ENCODE results near the gene EFCAB14.
"Not testable (repeated sequence)": the region's sequence is repeated elsewhere in the genome, so short reads cannot be mapped to it uniquely, and the experiment has no call there.

The EFCAB14 gene

GRCh38 chr1:46718727-46719622, at the start of gene EFCAB14:
TSS of gene EFCAB14 (minus strand) at chr1:46719114. CDS start at chr1:46718087, 1,027 bp downstream.
- peak; percentile 83 for DNase-seq

- DNase-seq = no peak
These were observed 49.5 kb upstream of the EFCAB14 start for GRCh38 chr1:46768445-46768844.

GRCh38 chr1:46767649-46768282, 48.9 kb upstream of the EFCAB14 start:
- DNase-seq = no peak

GRCh38 chr1:46764402-46764801, 45.5 kb upstream of the EFCAB14 start:
- no peak for DNase-seq

- DNase-seq = no peak
These were observed 42.8 kb upstream of the EFCAB14 start for GRCh38 chr1:46761740-46762139.

GRCh38 chr1:46760558-46761166, 41.7 kb upstream of the EFCAB14 start:
- DNase-seq = no peak

- no peak for DNase-seq
These were observed 39.1 kb upstream of the EFCAB14 start for GRCh38 chr1:46757956-46758528.

GRCh38 chr1:46757247-46757955, 38.5 kb upstream of the EFCAB14 start:
- no peak for DNase-seq

- DNase-seq = no peak
These were observed 36.2 kb upstream of the EFCAB14 start for GRCh38 chr1:46755121-46755520.

GRCh38 chr1:46754707-46755106, 35.8 kb upstream of the EFCAB14 start:
- DNase-seq = not testable (repeated sequence)

GRCh38 chr1:46753985-46754384, 35.1 kb upstream of the EFCAB14 start:
- DNase-seq = no peak

- DNase-seq = no peak
These were observed 31.0 kb upstream of the EFCAB14 start for GRCh38 chr1:46749921-46750404.

GRCh38 chr1:46749404-46749803, 30.5 kb upstream of the EFCAB14 start:
- DNase-seq = no peak

- DNase-seq = no peak
These were observed 28.9 kb upstream of the EFCAB14 start for GRCh38 chr1:46747683-46748288.

- DNase-seq = no peak
These were observed 23.2 kb upstream of the EFCAB14 start for GRCh38 chr1:46742069-46742468.

GRCh38 chr1:46735708-46736324, 16.9 kb upstream of the EFCAB14 start:
- no peak for DNase-seq

- not testable (repeated sequence) for DNase-seq
These were observed 9.5 kb upstream of the EFCAB14 start for GRCh38 chr1:46728327-46728873.

GRCh38 chr1:46725736-46726108, 6.8 kb upstream of the EFCAB14 start:
- no peak for DNase-seq

GRCh38 chr1:46724991-46725735, 6.2 kb upstream of the EFCAB14 start:
- peak; percentile 34 for DNase-seq

GRCh38 chr1:46723901-46724300, 5.0 kb upstream of the EFCAB14 start:
- no peak for DNase-seq

Data from GF-D8 (cell line).